Muscle layer of duodenum (tissue), 2 donors: ENCODE data around the gene PGBD5.

Experiments
- H3K27ac ChIP-seq: one replicate; pipeline ENCODE4 v1.7.0; 2013; ENCODE audit warnings: mild to moderate bottlenecking, low read length
- H3K27me3 ChIP-seq: one replicate; pipeline ENCODE4 v1.7.0; 2013; ENCODE audit warnings: low read depth, mild to moderate bottlenecking, control low read depth, low read length
- H3K36me3 ChIP-seq, 2 donors: one replicate each; pipeline ENCODE4 v1.7.0; 2013; ENCODE audit warnings: low read length in 2 of 2, control low read depth in 1 of 2, mild to moderate bottlenecking in 1 of 2; ENCODE audit not compliant: insufficient read depth in 2 of 2, control insufficient read depth in 1 of 2
- H3K4me1 ChIP-seq, 2 donors: one replicate each; pipeline ENCODE4 v1.7.0; 2013; ENCODE audit warnings: low read length in 2 of 2, mild to moderate bottlenecking in 2 of 2, control low read depth in 1 of 2, moderate library complexity in 1 of 2; ENCODE audit not compliant: insufficient read depth in 2 of 2, control insufficient read depth in 1 of 2
- H3K4me3 ChIP-seq, 2 donors: one replicate each; pipeline ENCODE4 v1.7.0; 2013; ENCODE audit warnings: low read length in 2 of 2, low read depth in 1 of 2, mild to moderate bottlenecking in 1 of 2
- H3K9me3 ChIP-seq, 2 donors: one replicate each; pipeline ENCODE4 v1.7.0; 2013; ENCODE audit warnings: low read length in 2 of 2, control low read depth in 1 of 2, mild to moderate bottlenecking in 1 of 2; ENCODE audit not compliant: control insufficient read depth in 1 of 2
- donor health status: healthy.

PGBD5 gene

DNA sequence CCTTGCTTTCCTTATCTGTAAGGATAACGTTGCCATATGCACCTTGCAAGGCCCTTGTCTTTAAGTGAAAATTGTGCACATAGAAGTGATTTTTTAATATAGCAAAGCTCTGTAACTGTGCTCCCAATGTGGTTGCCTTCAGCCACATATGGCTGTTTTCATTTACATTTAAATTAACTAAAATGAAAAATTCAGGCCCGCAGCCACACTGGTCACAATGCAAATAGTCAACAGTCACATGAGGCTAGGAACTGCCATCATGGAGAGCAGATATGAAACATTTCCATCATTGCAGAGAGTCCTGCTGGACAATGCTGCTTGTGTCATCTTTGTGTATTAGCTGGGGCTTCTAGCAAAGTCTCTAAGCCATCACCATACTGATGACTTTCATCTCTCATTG is 83.4 kb downstream of the PGBD5 start:
- H3K36me3 ChIP-seq: no peaks in the 10 kb centered on the region
- no peaks in the 10 kb centered on the region for H3K27me3 ChIP-seq
- H3K27ac ChIP-seq: no peak overlapping the region
- H3K9me3 ChIP-seq: no peaks in the 10 kb centered on the region
- no peak overlapping the region for H3K4me3 ChIP-seq
- H3K4me1 ChIP-seq: no peaks in the 10 kb centered on the region

- no peaks in the 10 kb centered on the region for H3K9me3 ChIP-seq
- H3K27me3 ChIP-seq: no peaks in the 10 kb centered on the region
- no peak overlapping the region for H3K4me3 ChIP-seq
- no peak overlapping the region for H3K27ac ChIP-seq
- H3K36me3 ChIP-seq: no peaks in the 10 kb centered on the region
- H3K4me1 ChIP-seq: no peaks in the 10 kb centered on the region
Measured at GRCh38 chr1:230342019-230342418, 84.1 kb downstream of the PGBD5 start.

- Histone ChIP-seq H3K4me3 (no peak overlapping the region), H3K9me3 (no peaks in the 10 kb centered on the region), H3K27me3 (no peaks in the 10 kb centered on the region), H3K4me1 (no peaks in the 10 kb centered on the region), H3K36me3 (no peaks in the 10 kb centered on the region), H3K27ac (no peak overlapping the region)
Measured at GRCh38 chr1:230341162-230341546, 85.0 kb downstream of the PGBD5 start.

GRCh38 chr1:230340526-230341161 is 85.5 kb downstream of the PGBD5 start:
- no peak overlapping the region for H3K4me3 ChIP-seq
- H3K27ac ChIP-seq: no peak overlapping the region
- H3K9me3 ChIP-seq: no peaks in the 10 kb centered on the region
- no peaks in the 10 kb centered on the region for H3K27me3 ChIP-seq
- H3K4me1 ChIP-seq: no peaks in the 10 kb centered on the region
- H3K36me3 ChIP-seq: no peaks in the 10 kb centered on the region

DNA sequence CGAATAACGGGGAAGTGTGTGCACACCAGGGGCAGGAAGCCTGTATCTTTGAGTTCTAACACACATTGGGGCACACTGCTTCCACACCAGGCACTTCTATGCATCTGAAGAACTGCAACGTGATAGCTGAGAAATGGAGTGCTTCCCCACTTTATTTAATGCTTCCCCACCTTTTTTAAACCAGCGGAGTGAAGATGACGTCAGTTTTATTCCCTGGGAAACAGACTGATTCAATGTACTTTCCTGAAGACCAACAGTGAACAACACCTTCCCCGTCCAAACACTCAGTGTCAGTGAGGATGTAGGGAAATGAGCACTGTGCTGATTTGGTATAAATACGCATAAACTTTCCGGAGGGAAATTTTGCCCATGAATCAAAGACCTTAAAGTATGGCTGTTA is 87.1 kb downstream of the PGBD5 start:
- Histone ChIP-seq H3K36me3 (no peaks in the 10 kb centered on the region), H3K4me3 (no peak overlapping the region), H3K4me1 (no peaks in the 10 kb centered on the region), H3K27ac (no peak overlapping the region), H3K9me3 (no peaks in the 10 kb centered on the region), H3K27me3 (no peaks in the 10 kb centered on the region)

DNA sequence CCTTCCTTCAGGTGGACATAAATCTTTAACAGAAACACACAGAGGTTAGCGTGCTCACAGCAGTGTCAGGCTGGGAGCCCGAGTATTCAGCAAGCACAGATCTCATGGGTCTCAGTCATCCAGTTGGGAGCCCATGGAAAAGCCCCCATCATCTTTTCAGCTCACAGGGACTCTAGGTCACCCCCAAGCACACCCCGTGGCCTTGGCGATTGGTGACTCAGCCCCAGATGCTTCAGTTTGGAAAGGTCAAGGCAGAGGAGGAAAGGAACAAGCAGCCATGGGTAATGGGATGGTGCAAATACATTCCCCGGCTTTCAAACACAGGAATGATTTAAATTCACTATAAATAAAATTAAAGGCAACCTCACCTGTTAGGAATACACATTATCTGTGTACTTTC is 88.9 kb downstream of the PGBD5 start:
- H3K27ac ChIP-seq: no peak overlapping the region
- no peaks in the 10 kb centered on the region for H3K9me3 ChIP-seq
- no peaks in the 10 kb centered on the region for H3K27me3 ChIP-seq
- no peak overlapping the region for H3K4me3 ChIP-seq
- H3K36me3 ChIP-seq: no peaks in the 10 kb centered on the region
- no peaks in the 10 kb centered on the region for H3K4me1 ChIP-seq

- no peak overlapping the region for H3K27ac ChIP-seq
- H3K4me3 ChIP-seq: no peak overlapping the region
- H3K9me3 ChIP-seq: no peaks in the 10 kb centered on the region
- H3K36me3 ChIP-seq: no peaks in the 10 kb centered on the region
- H3K27me3 ChIP-seq: no peaks in the 10 kb centered on the region
- H3K4me1 ChIP-seq: no peaks in the 10 kb centered on the region
Measured at GRCh38 chr1:230335861-230336522, 90.1 kb downstream of the PGBD5 start.

DNA sequence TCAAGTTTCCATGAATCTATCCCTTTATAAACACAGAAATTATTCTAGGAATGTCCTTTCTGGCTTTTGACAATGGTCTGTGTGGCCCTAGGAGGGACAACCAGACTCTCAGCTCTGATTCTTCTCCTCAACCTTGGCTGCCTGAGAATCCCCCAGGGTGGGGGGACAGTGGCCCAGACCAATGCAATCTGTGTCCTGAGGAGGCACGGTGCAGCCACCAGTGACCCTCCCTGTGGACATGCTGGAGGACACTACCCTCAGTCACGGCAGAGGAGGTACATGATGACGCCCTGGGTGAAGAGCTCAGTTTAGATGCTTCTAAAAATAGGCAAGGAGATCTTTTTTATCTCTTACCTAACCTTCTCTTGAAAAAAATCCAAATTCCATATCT is 91.7 kb downstream of the PGBD5 start:
- H3K9me3 ChIP-seq: no peaks in the 10 kb centered on the region
- no peaks in the 10 kb centered on the region for H3K4me1 ChIP-seq
- no peak overlapping the region for H3K27ac ChIP-seq
- H3K4me3 ChIP-seq: no peak overlapping the region
- no peaks in the 10 kb centered on the region for H3K36me3 ChIP-seq
- no peaks in the 10 kb centered on the region for H3K27me3 ChIP-seq

- Histone ChIP-seq H3K9me3 (no peaks in the 10 kb centered on the region), H3K27ac (no peak overlapping the region)
Measured at GRCh38 chr1:230333590-230334446, 92.3 kb downstream of the PGBD5 start.

GRCh38 chr1:230332575-230333066 is 93.5 kb downstream of the PGBD5 start:
- Histone ChIP-seq H3K36me3 (no peaks in the 10 kb centered on the region), H3K4me3 (no peak overlapping the region), H3K9me3 (no peaks in the 10 kb centered on the region), H3K4me1 (no peaks in the 10 kb centered on the region), H3K27ac (no peak overlapping the region), H3K27me3 (no peaks in the 10 kb centered on the region)

More at GRCh38 chr1:230333590-230334446, 92.3 kb downstream of the PGBD5 start:
- Histone ChIP-seq H3K4me1 (no peaks in the 10 kb centered on the region), H3K4me3 (no peak overlapping the region), H3K27me3 (no peaks in the 10 kb centered on the region), H3K36me3 (no peaks in the 10 kb centered on the region)

- Histone ChIP-seq H3K36me3 (no peaks in the 10 kb centered on the region), H3K4me1 (no peaks in the 10 kb centered on the region), H3K27me3 (no peaks in the 10 kb centered on the region), H3K27ac (no peak overlapping the region), H3K4me3 (no peak overlapping the region), H3K9me3 (no peaks in the 10 kb centered on the region)
Measured at GRCh38 chr1:230332061-230332460, 94.1 kb downstream of the PGBD5 start.
